Breast epithelium (tissue), 3 donors: ENCODE measurements around the gene NAT16.

Source experiments
- POLR2A ChIP-seq: fragments of 450-650 bp; IDR thresholded peaks from one replicate; pipeline ENCODE4 v1.6.1; 2016; ENCODE audit warnings: antibody characterized with exemption, mild to moderate bottlenecking, moderate library complexity
- TF ChIP-seq, protein P1 (sequence below), 3 donors: fragments of 450-650 bp; IDR thresholded peaks; one replicate each; pipeline ENCODE4 v1.5.1; 2016 to 2017; ENCODE audit warnings: antibody characterized with exemption in 3 of 3, mild to moderate bottlenecking in 3 of 3, moderate library complexity in 3 of 3

DNA sequence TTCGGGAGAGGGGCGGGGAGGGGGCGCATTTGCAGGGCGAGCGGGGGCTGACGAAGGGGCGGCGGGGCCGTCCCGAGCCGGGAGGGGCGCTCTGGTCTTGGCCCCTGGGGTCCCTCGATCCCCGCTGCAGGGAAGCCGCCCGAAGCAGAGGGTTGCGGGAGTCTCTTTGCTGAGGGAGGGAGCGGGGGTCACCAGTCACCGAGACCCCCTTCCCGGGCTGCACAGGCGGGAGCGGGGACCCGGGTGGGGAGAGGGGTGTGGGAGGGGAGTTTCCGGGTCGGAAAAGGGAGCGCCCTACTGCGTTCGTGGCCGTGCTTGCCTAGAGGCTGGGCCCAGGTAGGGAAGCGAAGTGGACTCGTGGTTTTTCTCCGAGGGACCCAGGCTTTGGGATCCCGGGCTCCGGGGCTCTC lies 25.4 kb downstream of the NAT16 start:
- TF ChIP-seq, protein P1, sequence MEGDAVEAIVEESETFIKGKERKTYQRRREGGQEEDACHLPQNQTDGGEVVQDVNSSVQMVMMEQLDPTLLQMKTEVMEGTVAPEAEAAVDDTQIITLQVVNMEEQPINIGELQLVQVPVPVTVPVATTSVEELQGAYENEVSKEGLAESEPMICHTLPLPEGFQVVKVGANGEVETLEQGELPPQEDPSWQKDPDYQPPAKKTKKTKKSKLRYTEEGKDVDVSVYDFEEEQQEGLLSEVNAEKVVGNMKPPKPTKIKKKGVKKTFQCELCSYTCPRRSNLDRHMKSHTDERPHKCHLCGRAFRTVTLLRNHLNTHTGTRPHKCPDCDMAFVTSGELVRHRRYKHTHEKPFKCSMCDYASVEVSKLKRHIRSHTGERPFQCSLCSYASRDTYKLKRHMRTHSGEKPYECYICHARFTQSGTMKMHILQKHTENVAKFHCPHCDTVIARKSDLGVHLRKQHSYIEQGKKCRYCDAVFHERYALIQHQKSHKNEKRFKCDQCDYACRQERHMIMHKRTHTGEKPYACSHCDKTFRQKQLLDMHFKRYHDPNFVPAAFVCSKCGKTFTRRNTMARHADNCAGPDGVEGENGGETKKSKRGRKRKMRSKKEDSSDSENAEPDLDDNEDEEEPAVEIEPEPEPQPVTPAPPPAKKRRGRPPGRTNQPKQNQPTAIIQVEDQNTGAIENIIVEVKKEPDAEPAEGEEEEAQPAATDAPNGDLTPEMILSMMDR (IDR thresholded peaks at IDR 0.05) = no peak
- TF ChIP-seq POLR2A = no peak
